Suprapubic skin (tissue), 4 donors: ENCODE data around the gene MCM3AP.

ENCODE experiments used
- POLR2A ChIP-seq, 2 donors: fragments of 450-650 bp; IDR thresholded peaks; one replicate each; pipeline ENCODE4 v1.6.1; 2017; ENCODE audit warnings: antibody characterized with exemption in 2 of 2, mild to moderate bottlenecking in 2 of 2, moderate library complexity in 2 of 2
- POLR2AphosphoS5 ChIP-seq, 3 donors: sonication (generic); formaldehyde crosslinking; IDR thresholded peaks; one replicate each; pipeline ENCODE4 v1.6.1; 2017; ENCODE audit warnings: antibody characterized with exemption in 3 of 3
- TF ChIP-seq, protein P1 (sequence below), 2 donors: fragments of 200-600 bp in 1 of 2; fragments of 450-650 bp in 1 of 2; sonication (generic) in 1 of 2; IDR thresholded peaks; one replicate each; pipeline ENCODE4 v1.5.1; 2016 to 2019; ENCODE audit warnings: antibody characterized with exemption in 2 of 2, mild to moderate bottlenecking in 1 of 2, moderate library complexity in 1 of 2

- TF ChIP-seq POLR2AphosphoS5 (IDR thresholded peaks at IDR 0.05), result no peak
- TF ChIP-seq, protein P1, sequence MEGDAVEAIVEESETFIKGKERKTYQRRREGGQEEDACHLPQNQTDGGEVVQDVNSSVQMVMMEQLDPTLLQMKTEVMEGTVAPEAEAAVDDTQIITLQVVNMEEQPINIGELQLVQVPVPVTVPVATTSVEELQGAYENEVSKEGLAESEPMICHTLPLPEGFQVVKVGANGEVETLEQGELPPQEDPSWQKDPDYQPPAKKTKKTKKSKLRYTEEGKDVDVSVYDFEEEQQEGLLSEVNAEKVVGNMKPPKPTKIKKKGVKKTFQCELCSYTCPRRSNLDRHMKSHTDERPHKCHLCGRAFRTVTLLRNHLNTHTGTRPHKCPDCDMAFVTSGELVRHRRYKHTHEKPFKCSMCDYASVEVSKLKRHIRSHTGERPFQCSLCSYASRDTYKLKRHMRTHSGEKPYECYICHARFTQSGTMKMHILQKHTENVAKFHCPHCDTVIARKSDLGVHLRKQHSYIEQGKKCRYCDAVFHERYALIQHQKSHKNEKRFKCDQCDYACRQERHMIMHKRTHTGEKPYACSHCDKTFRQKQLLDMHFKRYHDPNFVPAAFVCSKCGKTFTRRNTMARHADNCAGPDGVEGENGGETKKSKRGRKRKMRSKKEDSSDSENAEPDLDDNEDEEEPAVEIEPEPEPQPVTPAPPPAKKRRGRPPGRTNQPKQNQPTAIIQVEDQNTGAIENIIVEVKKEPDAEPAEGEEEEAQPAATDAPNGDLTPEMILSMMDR (IDR thresholded peaks at IDR 0.05), result no peak
- no peak for TF ChIP-seq POLR2A (IDR thresholded peaks at IDR 0.05)
Measured at GRCh38 chr21:46328151-46328550, 42.7 kb upstream of the MCM3AP start.
